Measurements from ENCODE around the gene CARS2.
"Not testable (repeated sequence)": the region's sequence is repeated elsewhere in the genome, so short reads cannot be mapped to it uniquely, and the experiment has no call there.

The CARS2 gene

GRCh38 chr13:110615005-110615321, 91.0 kb downstream of the CARS2 start:
- no peaks in the 10 kb centered on the region for H3K9me3 ChIP-seq (ENCODE audit: control extremely low read depth in 1 of 5, control insufficient read depth in 4 of 5, insufficient read depth in 2 of 5, low read depth in 1 of 5, low read length in 4 of 5)
- no peaks in the 10 kb centered on the region for H3K36me3 ChIP-seq (ENCODE audit: control insufficient read depth in 4 of 4, insufficient read depth in 4 of 4, low read length in 3 of 4)
- peak overlapping the region in 6 of 7 experiments; percentile 64 to 81 (median 80) for H3K4me3 ChIP-seq (ENCODE audit: control insufficient read depth in 1 of 7, extremely low read depth in 1 of 7, insufficient read depth in 4 of 7, low read depth in 2 of 7, low read length in 6 of 7)
- ChIA-PET POLR2A (interaction anchor here (0.6 kb wide), 1 partner anchor 13 kb away, joined by 3 read pairs; no protein-coding TSS in a partner anchor), CTCF (interaction anchor here (0.8 kb wide), 1 partner anchor 35 kb away, joined by 4 read pairs; no protein-coding TSS in a partner anchor)
- peaks cover 5 to 20% (median 13%) of the 10 kb centered on the region in 4 experiments for H3K4me1 ChIP-seq (ENCODE audit: control extremely low read depth in 1 of 4, control insufficient read depth in 4 of 4, insufficient read depth in 4 of 4, low read length in 3 of 4)
- H3K27ac ChIP-seq (ENCODE audit: insufficient read depth in 1 of 2, low read depth in 1 of 2, low read length in 2 of 2, poor library complexity in 1 of 2, severe bottlenecking in 2 of 2) = no peak overlapping the region
- DNase-seq = no peak
- H3K27me3 ChIP-seq (replicated peaks in 2 of 5; ENCODE audit: control insufficient read depth in 4 of 5, insufficient read depth in 5 of 5, low read length in 4 of 5) = peaks cover 0 to 3% (median 0%) of the 10 kb centered on the region in 5 experiments
- 94% methylated on average over 10 of the region's 11 CpGs for WGBS (ENCODE audit: insufficient coverage)

- peaks cover 0 to 3% (median 0%) of the 10 kb centered on the region in 5 experiments for H3K27me3 ChIP-seq (replicated peaks in 2 of 5; ENCODE audit: control insufficient read depth in 4 of 5, insufficient read depth in 5 of 5, low read length in 4 of 5)
- H3K4me1 ChIP-seq (ENCODE audit: control extremely low read depth in 1 of 4, control insufficient read depth in 4 of 4, insufficient read depth in 4 of 4, low read length in 3 of 4) = peaks cover 0 to 8% (median 4%) of the 10 kb centered on the region in 4 experiments
- peak in 1 of 3 donors; percentile 7 for DNase-seq
- H3K4me3 ChIP-seq (ENCODE audit: control insufficient read depth in 1 of 7, extremely low read depth in 1 of 7, insufficient read depth in 4 of 7, low read depth in 2 of 7, low read length in 6 of 7) = no peak overlapping the region
- ChIA-PET POLR2A (no interaction called here), CTCF (interaction anchor here (0.9 to 1.4 kb wide), 3 partner anchors 10 to 38 kb away, joined by 3 read pairs; no protein-coding TSS in a partner anchor)
- H3K27ac ChIP-seq (ENCODE audit: insufficient read depth in 1 of 2, low read depth in 1 of 2, low read length in 2 of 2, poor library complexity in 1 of 2, severe bottlenecking in 2 of 2) = no peak overlapping the region
- no peaks in the 10 kb centered on the region for H3K9me3 ChIP-seq (ENCODE audit: control extremely low read depth in 1 of 5, control insufficient read depth in 4 of 5, insufficient read depth in 2 of 5, low read depth in 1 of 5, low read length in 4 of 5)
- WGBS (ENCODE audit: insufficient coverage) = 93% methylated on average over 12 of the region's 12 CpGs
- no peaks in the 10 kb centered on the region for H3K36me3 ChIP-seq (ENCODE audit: control insufficient read depth in 4 of 4, insufficient read depth in 4 of 4, low read length in 3 of 4)
These were observed 94.8 kb downstream of the CARS2 start for GRCh38 chr13:110610955-110611595.

- ChIA-PET POLR2A (no interaction called here), CTCF (no interaction called here)
- Histone ChIP-seq H3K4me3 (ENCODE audit: control insufficient read depth in 1 of 7, extremely low read depth in 1 of 7, insufficient read depth in 4 of 7, low read depth in 2 of 7, low read length in 6 of 7) (no peak overlapping the region), H3K9me3 (ENCODE audit: control extremely low read depth in 1 of 5, control insufficient read depth in 4 of 5, insufficient read depth in 2 of 5, low read depth in 1 of 5, low read length in 4 of 5) (no peaks in the 10 kb centered on the region), H3K4me1 (ENCODE audit: control extremely low read depth in 1 of 4, control insufficient read depth in 4 of 4, insufficient read depth in 4 of 4, low read length in 3 of 4) (no peaks in the 10 kb centered on the region), H3K27ac (ENCODE audit: insufficient read depth in 1 of 2, low read depth in 1 of 2, low read length in 2 of 2, poor library complexity in 1 of 2, severe bottlenecking in 2 of 2) (no peak overlapping the region), H3K27me3 (replicated peaks in 2 of 5; ENCODE audit: control insufficient read depth in 4 of 5, insufficient read depth in 5 of 5, low read length in 4 of 5) (peaks cover 0 to 3% (median 0%) of the 10 kb centered on the region in 5 experiments), H3K36me3 (ENCODE audit: control insufficient read depth in 4 of 4, insufficient read depth in 4 of 4, low read length in 3 of 4) (no peaks in the 10 kb centered on the region)
- DNase-seq = no peak
- WGBS (ENCODE audit: insufficient coverage) = 88% methylated on average over 2 of the region's 3 CpGs
These were observed 98.2 kb downstream of the CARS2 start for GRCh38 chr13:110607675-110608224.

- H3K4me1 ChIP-seq (ENCODE audit: control extremely low read depth in 1 of 4, control insufficient read depth in 4 of 4, insufficient read depth in 4 of 4, low read length in 3 of 4); POLR2A ChIA-PET; H3K36me3 ChIP-seq (ENCODE audit: control insufficient read depth in 4 of 4, insufficient read depth in 4 of 4, low read length in 3 of 4); H3K27ac ChIP-seq (ENCODE audit: insufficient read depth in 1 of 2, low read depth in 1 of 2, low read length in 2 of 2, poor library complexity in 1 of 2, severe bottlenecking in 2 of 2); H3K4me3 ChIP-seq (ENCODE audit: control insufficient read depth in 1 of 7, extremely low read depth in 1 of 7, insufficient read depth in 4 of 7, low read depth in 2 of 7, low read length in 6 of 7); CTCF ChIA-PET; DNase-seq; H3K9me3 ChIP-seq (ENCODE audit: control extremely low read depth in 1 of 5, control insufficient read depth in 4 of 5, insufficient read depth in 2 of 5, low read depth in 1 of 5, low read length in 4 of 5); H3K27me3 ChIP-seq (replicated peaks in 2 of 5; ENCODE audit: control insufficient read depth in 4 of 5, insufficient read depth in 5 of 5, low read length in 4 of 5): not testable (repeated sequence)
- WGBS (ENCODE audit: insufficient coverage) = 95% methylated on average over 4 of the region's 33 CpGs
These were observed 99.6 kb downstream of the CARS2 start for GRCh38 chr13:110606281-110606680.

- no peak overlapping the region for H3K4me3 ChIP-seq (ENCODE audit: control insufficient read depth in 1 of 7, extremely low read depth in 1 of 7, insufficient read depth in 4 of 7, low read depth in 2 of 7, low read length in 6 of 7)
- no peak overlapping the region for H3K27ac ChIP-seq (ENCODE audit: insufficient read depth in 1 of 2, low read depth in 1 of 2, low read length in 2 of 2, poor library complexity in 1 of 2, severe bottlenecking in 2 of 2)
- 94% methylated on average over 2 of the region's 6 CpGs for WGBS (ENCODE audit: insufficient coverage)
- no peaks in the 10 kb centered on the region for H3K27me3 ChIP-seq (replicated peaks in 2 of 5; ENCODE audit: control insufficient read depth in 4 of 5, insufficient read depth in 5 of 5, low read length in 4 of 5)
- H3K36me3 ChIP-seq (ENCODE audit: control insufficient read depth in 4 of 4, insufficient read depth in 4 of 4, low read length in 3 of 4) = no peaks in the 10 kb centered on the region
- no peak for DNase-seq
- no peaks in the 10 kb centered on the region for H3K9me3 ChIP-seq (ENCODE audit: control extremely low read depth in 1 of 5, control insufficient read depth in 4 of 5, insufficient read depth in 2 of 5, low read depth in 1 of 5, low read length in 4 of 5)
- POLR2A ChIA-PET = no interaction called here
- CTCF ChIA-PET = no interaction called here
- no peaks in the 10 kb centered on the region for H3K4me1 ChIP-seq (ENCODE audit: control extremely low read depth in 1 of 4, control insufficient read depth in 4 of 4, insufficient read depth in 4 of 4, low read length in 3 of 4)
These were observed 100.8 kb downstream of the CARS2 start for GRCh38 chr13:110605132-110605531.

- no peaks in the 10 kb centered on the region for H3K4me1 ChIP-seq (ENCODE audit: control extremely low read depth in 1 of 4, control insufficient read depth in 4 of 4, insufficient read depth in 4 of 4, low read length in 3 of 4)
- no peak overlapping the region for H3K27ac ChIP-seq (ENCODE audit: insufficient read depth in 1 of 2, low read depth in 1 of 2, low read length in 2 of 2, poor library complexity in 1 of 2, severe bottlenecking in 2 of 2)
- no peaks in the 10 kb centered on the region for H3K36me3 ChIP-seq (ENCODE audit: control insufficient read depth in 4 of 4, insufficient read depth in 4 of 4, low read length in 3 of 4)
- CTCF ChIA-PET = interaction anchor here (1.2 kb wide), 2 partner anchors 10 to 44 kb away, joined by 3 read pairs; no protein-coding TSS in a partner anchor
- H3K9me3 ChIP-seq (ENCODE audit: control extremely low read depth in 1 of 5, control insufficient read depth in 4 of 5, insufficient read depth in 2 of 5, low read depth in 1 of 5, low read length in 4 of 5) = no peaks in the 10 kb centered on the region
- H3K27me3 ChIP-seq (replicated peaks in 2 of 5; ENCODE audit: control insufficient read depth in 4 of 5, insufficient read depth in 5 of 5, low read length in 4 of 5) = no peaks in the 10 kb centered on the region
- POLR2A ChIA-PET = no interaction called here
- H3K4me3 ChIP-seq (ENCODE audit: control insufficient read depth in 1 of 7, extremely low read depth in 1 of 7, insufficient read depth in 4 of 7, low read depth in 2 of 7, low read length in 6 of 7) = no peak overlapping the region
- DNase-seq = no peak
- WGBS (ENCODE audit: insufficient coverage) = 90% methylated on average over 3 of the region's 4 CpGs
These were observed 104.9 kb downstream of the CARS2 start for GRCh38 chr13:110600980-110601379.

GRCh38 chr13:110600261-110600819, 105.6 kb downstream of the CARS2 start:
- Histone ChIP-seq H3K4me3 (ENCODE audit: control insufficient read depth in 1 of 7, extremely low read depth in 1 of 7, insufficient read depth in 4 of 7, low read depth in 2 of 7, low read length in 6 of 7) (no peak overlapping the region), H3K27ac (ENCODE audit: insufficient read depth in 1 of 2, low read depth in 1 of 2, low read length in 2 of 2, poor library complexity in 1 of 2, severe bottlenecking in 2 of 2) (no peak overlapping the region), H3K36me3 (ENCODE audit: control insufficient read depth in 4 of 4, insufficient read depth in 4 of 4, low read length in 3 of 4) (no peaks in the 10 kb centered on the region), H3K4me1 (ENCODE audit: control extremely low read depth in 1 of 4, control insufficient read depth in 4 of 4, insufficient read depth in 4 of 4, low read length in 3 of 4) (no peaks in the 10 kb centered on the region), H3K27me3 (replicated peaks in 2 of 5; ENCODE audit: control insufficient read depth in 4 of 5, insufficient read depth in 5 of 5, low read length in 4 of 5) (no peaks in the 10 kb centered on the region), H3K9me3 (ENCODE audit: control extremely low read depth in 1 of 5, control insufficient read depth in 4 of 5, insufficient read depth in 2 of 5, low read depth in 1 of 5, low read length in 4 of 5) (no peaks in the 10 kb centered on the region)
- DNase-seq = no peak
- ChIA-PET POLR2A (no interaction called here), CTCF (interaction anchor here (1.2 kb wide), 1 partner anchor 10 kb away, joined by 3 read pairs; no protein-coding TSS in a partner anchor)
- WGBS (ENCODE audit: insufficient coverage) = 93% methylated on average over 8 of the region's 10 CpGs
